ENCODE results near the gene PRR14L.

The PRR14L gene

DNA sequence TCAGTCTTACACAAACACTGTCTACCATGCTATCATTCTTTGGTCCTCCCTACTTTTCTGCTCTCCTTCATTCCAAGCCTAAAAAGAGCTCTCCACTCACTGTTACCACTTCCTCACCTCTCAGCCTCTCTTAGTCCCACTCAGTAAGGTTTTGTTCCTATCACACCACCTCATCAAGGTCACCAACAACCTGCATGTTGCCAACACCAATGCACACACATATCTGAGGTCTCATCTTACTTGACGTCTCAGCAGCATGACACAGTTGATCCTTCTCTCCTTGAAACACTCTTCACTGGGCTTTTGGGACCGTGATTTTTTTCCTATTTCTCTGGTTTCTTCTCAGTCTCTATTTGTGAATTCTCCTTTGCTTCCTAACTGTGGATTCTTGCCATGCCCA, 96.0 kb downstream of the PRR14L start:
- no peak overlapping the region for H3K4me3 ChIP-seq (ENCODE audit: control insufficient read depth, low read depth, low read length)
- no peak for DNase-seq (ENCODE audit: low read depth)
- TF ChIP-seq, protein P1, sequence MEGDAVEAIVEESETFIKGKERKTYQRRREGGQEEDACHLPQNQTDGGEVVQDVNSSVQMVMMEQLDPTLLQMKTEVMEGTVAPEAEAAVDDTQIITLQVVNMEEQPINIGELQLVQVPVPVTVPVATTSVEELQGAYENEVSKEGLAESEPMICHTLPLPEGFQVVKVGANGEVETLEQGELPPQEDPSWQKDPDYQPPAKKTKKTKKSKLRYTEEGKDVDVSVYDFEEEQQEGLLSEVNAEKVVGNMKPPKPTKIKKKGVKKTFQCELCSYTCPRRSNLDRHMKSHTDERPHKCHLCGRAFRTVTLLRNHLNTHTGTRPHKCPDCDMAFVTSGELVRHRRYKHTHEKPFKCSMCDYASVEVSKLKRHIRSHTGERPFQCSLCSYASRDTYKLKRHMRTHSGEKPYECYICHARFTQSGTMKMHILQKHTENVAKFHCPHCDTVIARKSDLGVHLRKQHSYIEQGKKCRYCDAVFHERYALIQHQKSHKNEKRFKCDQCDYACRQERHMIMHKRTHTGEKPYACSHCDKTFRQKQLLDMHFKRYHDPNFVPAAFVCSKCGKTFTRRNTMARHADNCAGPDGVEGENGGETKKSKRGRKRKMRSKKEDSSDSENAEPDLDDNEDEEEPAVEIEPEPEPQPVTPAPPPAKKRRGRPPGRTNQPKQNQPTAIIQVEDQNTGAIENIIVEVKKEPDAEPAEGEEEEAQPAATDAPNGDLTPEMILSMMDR (IDR thresholded peaks at IDR 0.05; ENCODE audit: control insufficient read depth, insufficient read depth, low read depth, low read length, missing control alignments) = no peak

DNA sequence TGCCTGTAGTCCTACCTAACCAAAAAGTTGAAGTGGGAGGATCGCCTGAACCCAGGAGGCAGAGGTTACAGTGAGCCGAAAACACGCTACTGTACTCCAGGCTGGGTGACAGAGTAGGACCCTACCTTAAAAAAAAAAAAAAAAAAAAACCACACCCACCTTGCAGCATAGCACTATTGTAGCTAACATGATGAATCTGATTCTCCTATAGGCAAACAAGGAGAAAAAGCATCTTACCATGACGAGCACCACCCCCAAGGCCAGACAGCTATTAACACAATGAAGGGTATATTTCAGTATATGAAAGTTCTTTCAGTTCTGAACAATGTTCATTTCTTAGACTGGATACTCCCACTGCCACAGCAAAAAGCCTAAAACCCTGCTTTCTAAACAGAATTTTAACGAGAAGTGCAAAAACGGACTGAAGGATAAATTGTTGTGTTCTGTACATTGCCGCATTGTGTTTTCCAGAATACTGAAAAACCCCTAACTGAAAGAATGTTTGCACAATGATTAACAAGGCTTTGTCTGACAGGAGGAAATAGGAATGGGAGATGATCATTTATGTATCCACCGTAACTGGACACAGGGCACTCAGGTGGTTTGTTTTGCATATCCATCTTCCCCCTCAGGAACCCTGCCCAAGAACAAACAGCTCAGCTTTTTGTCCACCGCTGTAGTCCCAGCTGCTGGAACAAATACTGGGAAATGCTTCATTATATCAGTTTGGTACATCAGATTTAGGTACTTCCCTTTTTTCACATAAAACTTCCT, 96.8 kb downstream of the PRR14L start:
- DNase-seq (ENCODE audit: low read depth) = no peak
- TF ChIP-seq, protein P1 (IDR thresholded peaks at IDR 0.05; ENCODE audit: control insufficient read depth, insufficient read depth, low read depth, low read length, missing control alignments) = no peak
- H3K4me3 ChIP-seq (ENCODE audit: control insufficient read depth, low read depth, low read length) = no peak overlapping the region

DNA sequence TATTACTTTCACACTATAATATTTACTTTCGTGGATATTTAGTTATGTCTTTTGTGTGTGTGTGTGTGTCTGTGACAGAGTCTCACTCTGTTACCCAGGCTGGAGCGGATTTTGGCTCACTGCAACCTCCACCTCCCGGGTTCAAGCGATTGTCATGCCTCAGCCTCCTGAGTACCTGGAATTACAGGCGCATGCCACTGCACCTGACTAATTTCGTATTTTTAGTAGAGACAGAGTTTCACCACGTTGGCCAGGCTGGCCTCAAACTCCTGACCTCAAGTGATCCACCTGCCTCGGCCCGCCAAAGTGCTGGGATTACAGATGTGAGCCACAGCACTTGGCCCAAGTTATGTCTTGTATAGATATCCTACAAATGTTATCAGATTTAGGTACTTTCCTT, 97.8 kb downstream of the PRR14L start:
- no peak for DNase-seq (ENCODE audit: low read depth)
- no peak overlapping the region for H3K4me3 ChIP-seq (ENCODE audit: control insufficient read depth, low read depth, low read length)
- TF ChIP-seq, protein P1 (IDR thresholded peaks at IDR 0.05; ENCODE audit: control insufficient read depth, insufficient read depth, low read depth, low read length, missing control alignments) = no peak

DNA sequence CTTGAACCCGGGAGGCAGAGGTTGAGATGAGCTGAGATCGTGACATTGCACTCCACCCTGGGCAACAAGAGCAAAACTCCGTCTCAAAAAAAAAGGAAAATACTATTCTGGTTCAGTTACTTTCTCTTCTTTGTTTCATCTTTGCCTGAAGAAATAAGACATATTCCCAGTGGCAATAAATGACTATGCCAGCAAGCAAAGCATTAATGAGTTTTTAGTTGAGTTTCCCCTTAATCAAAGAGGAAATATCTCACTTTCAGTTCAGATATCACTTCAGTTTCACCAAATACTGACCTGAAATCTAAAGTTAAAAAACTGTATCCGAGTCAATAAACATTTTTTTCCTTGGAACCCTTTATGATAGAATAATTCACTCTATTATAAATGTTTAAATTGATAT, 98.3 kb downstream of the PRR14L start:
- no peak for DNase-seq (ENCODE audit: low read depth)
- TF ChIP-seq, protein P1 (IDR thresholded peaks at IDR 0.05; ENCODE audit: control insufficient read depth, insufficient read depth, low read depth, low read length, missing control alignments) = no peak
- no peak overlapping the region for H3K4me3 ChIP-seq (ENCODE audit: control insufficient read depth, low read depth, low read length)

DNA sequence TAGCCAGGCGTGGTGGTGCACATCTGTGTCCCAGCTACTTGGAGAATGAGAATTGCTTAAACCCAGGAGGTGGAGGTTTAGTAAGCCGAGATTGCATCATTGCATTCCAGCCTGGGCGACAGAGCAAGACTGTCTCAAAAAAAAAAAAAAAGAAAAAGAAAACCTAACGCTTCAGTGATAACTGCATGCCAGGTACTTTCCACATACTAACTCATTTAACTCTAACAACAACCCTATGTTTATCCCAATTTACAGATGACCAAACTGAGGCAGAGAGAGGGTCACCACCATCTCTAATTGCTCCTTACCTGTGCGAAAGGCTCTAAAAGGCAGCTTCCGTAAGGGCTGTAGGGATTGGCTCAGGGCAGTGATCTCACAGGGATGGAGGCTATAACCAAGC, 99.5 kb downstream of the PRR14L start:
- no peak overlapping the region for H3K4me3 ChIP-seq (ENCODE audit: control insufficient read depth, low read depth, low read length)
- peak; percentile 72 for DNase-seq (ENCODE audit: low read depth)
- TF ChIP-seq, protein P1 (IDR thresholded peaks at IDR 0.05; ENCODE audit: control insufficient read depth, insufficient read depth, low read depth, low read length, missing control alignments) = no peak

DNA sequence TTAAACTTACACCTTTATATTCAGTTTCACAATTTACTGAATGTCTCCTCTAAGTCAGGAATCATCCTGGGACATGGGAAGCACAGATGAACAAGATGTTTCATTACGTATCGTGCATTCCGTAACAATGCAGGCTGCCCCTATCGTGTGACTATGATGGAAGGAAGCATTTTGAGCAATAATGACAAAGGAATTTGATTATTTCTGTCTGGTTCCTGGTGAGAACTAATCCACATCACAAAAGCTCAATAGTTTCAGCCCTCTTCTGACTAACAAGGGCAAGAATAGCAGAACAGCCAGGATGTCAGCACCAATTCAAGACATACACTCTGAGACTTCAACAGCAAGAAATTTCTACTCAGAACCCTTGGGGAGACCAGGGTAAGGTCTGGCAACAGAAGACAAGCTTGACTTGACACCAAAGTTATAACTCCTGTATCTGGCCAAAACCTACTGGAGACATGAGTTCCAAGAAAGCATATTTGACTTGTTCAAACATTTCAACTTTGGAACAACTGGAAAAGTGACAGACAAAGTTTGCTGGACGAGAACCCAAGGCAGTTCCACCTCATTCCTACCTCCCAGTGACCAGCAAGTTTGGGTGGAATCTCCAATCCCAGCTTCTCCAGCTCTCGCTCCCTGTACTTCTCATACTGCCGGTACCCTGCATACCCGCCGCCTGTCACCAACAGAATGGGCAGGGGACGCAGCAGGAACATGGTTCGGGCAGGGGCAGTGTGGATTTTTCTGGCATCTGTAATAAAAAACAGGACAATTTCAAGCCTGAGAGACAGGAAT, 102.2 kb downstream of the PRR14L start:
- TF ChIP-seq, protein P1 (IDR thresholded peaks at IDR 0.05; ENCODE audit: control insufficient read depth, insufficient read depth, low read depth, low read length, missing control alignments) = no peak
- H3K4me3 ChIP-seq (ENCODE audit: control insufficient read depth, low read depth, low read length) = no peak overlapping the region
- peak; percentile 85 for DNase-seq (ENCODE audit: low read depth)

All from AG09309 (cell line).